Stimulated activated CD8-positive, alpha-beta memory T cell treated with anti-CD3 and anti-CD28 coated beads, Interleukin-12 subunit alpha, Interleukin-12 subunit beta, amount 100 ng/mL, for 24 hours (primary cell): ENCODE results near the gene ADAMTS15.

Source experiments
- DNase-seq: peaks from one replicate; pipeline ENCODE4 v3.0.0-alpha.2; 2020; ENCODE audit errors: extremely low read depth

ADAMTS15 gene

GRCh38 chr11:130416906-130417305 lies 31.5 kb upstream of the ADAMTS15 start:
- DNase-seq, result no peak

GRCh38 chr11:130418210-130418609 lies 30.2 kb upstream of the ADAMTS15 start:
- DNase-seq, result no peak

GRCh38 chr11:130418756-130419155 lies 29.7 kb upstream of the ADAMTS15 start:
- no peak for DNase-seq

GRCh38 chr11:130420478-130421198 lies 27.8 kb upstream of the ADAMTS15 start:
- DNase-seq, result no peak

GRCh38 chr11:130421199-130421585 lies 27.3 kb upstream of the ADAMTS15 start:
- no peak for DNase-seq

GRCh38 chr11:130421697-130422096 lies 26.7 kb upstream of the ADAMTS15 start:
- no peak for DNase-seq

GRCh38 chr11:130422251-130422995 lies 26.0 kb upstream of the ADAMTS15 start:
- DNase-seq, result no peak

- no peak for DNase-seq
Measured at GRCh38 chr11:130423541-130424142, 24.8 kb upstream of the ADAMTS15 start.

GRCh38 chr11:130424613-130425140 lies 23.8 kb upstream of the ADAMTS15 start:
- no peak for DNase-seq

GRCh38 chr11:130425156-130425555 lies 23.3 kb upstream of the ADAMTS15 start:
- no peak for DNase-seq

GRCh38 chr11:130426223-130426836 lies 22.1 kb upstream of the ADAMTS15 start:
- DNase-seq, result no peak

- DNase-seq, result no peak
Measured at GRCh38 chr11:130426837-130427341, 21.6 kb upstream of the ADAMTS15 start.

GRCh38 chr11:130427581-130428315 lies 20.7 kb upstream of the ADAMTS15 start:
- DNase-seq, result no peak

GRCh38 chr11:130428316-130429119 lies 19.9 kb upstream of the ADAMTS15 start, which contains the start of gene ADAMTS8:
Gene ADAMTS8 (minus strand): TSS chr11:130428609. CDS start chr11:130428286, 323 bp downstream.
- no peak for DNase-seq

- no peak for DNase-seq
Measured at GRCh38 chr11:130429120-130429681, 19.2 kb upstream of the ADAMTS15 start.

- no peak for DNase-seq
Measured at GRCh38 chr11:130429983-130430382, 18.5 kb upstream of the ADAMTS15 start.

GRCh38 chr11:130431331-130431773 lies 17.1 kb upstream of the ADAMTS15 start:
- peak; percentile 26 for DNase-seq

- no peak for DNase-seq
Measured at GRCh38 chr11:130431801-130432200, 16.6 kb upstream of the ADAMTS15 start.

- DNase-seq, result no peak
Measured at GRCh38 chr11:130433357-130433756, 15.1 kb upstream of the ADAMTS15 start.
